Stimulated activated CD4-positive, alpha-beta T cell treated with anti-CD3 and anti-CD28 coated beads, Interleukin-1b, Interleukin-23, amount 100 ng/mL, for 4 hours (primary cell): ENCODE measurements around the gene PTPN14.

ENCODE experiments used
- DNase-seq, 2 donors: peaks; one replicate each; pipeline ENCODE4 v3.0.0-alpha.2; 2020; ENCODE audit warnings: low read depth in 2 of 2

Gene PTPN14

GRCh38 chr1:214454569-214455396 is 96.6 kb downstream of the PTPN14 start:
- no peak for DNase-seq

DNA sequence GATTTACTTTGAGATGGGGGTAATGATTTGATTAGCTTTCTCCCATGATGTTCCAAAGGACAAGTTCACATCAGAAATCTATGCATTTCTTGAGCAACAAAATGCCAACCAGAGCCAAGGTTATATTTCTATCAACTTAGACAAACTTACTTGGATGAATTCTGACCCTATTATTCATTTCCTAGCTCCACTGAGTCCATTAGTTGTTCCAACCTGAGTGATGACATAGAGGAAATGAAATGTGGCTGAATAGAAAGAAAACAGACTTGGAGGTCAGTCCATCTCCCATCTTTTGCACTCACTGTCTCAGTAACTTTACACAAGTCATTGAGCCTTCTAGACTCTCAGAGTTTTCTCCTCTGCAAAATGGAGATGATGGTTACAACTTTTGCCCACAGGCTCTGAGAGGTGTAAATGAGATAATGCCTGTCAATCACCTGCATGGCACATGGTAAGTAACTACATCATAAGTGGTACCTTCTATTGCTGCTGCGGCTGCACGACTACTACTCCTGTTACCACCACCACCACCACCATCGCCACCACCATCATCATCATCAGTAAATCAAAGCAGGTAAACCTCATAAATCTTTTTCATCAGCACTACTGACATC is 98.2 kb downstream of the PTPN14 start:
- DNase-seq: no peak

DNA sequence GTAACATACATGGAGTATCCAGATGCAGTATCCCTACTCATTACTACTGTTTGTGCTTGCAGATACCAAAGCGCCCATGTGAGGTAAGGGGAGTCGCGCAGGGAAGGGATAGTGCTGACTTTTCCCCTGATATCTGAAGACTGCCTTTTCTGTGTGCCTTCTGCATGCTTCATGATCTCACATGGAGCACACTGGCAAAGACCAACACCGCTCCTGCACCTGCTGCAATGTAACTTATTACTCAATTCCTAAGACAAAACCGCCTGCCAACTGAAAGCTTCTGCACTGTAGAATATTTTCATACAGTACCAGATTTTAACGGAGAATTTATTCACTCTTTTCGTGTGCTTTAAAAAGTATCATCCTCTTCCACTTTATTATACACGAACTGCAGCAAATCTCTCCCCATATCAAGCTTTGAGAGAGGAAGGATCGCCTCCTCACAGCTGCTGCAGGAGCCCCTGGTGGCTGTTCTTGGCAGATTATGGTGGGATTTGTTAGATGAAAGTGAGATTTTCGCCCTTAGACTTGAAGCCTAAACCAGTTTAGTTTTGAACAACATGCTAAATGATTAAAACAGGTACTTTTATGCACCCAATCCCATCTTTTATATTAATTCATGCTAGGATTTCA is 99.1 kb downstream of the PTPN14 start:
- DNase-seq: no peak

- no peak for DNase-seq
Measured at GRCh38 chr1:214451596-214451995, 99.8 kb downstream of the PTPN14 start.

GRCh38 chr1:214449371-214449770 is 102.0 kb downstream of the PTPN14 start:
- no peak for DNase-seq

GRCh38 chr1:214448536-214448935 is 102.9 kb downstream of the PTPN14 start:
- no peak for DNase-seq

DNA sequence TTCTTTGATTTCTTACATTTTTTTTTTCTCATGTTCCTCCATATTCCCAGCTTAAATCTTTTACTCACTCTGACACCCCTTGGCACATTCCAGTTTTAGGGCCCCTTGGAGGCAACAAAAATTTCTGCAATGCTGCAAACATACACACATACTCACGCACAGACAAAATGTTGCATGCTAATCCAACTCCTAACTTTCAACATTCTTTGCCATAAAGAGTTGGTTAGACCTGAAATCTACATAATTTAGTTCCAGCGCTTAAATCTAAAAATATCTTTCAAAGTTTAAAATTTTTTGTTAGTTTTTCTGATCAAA is 103.9 kb downstream of the PTPN14 start:
- DNase-seq: no peak

GRCh38 chr1:214446772-214447556 is 104.4 kb downstream of the PTPN14 start:
- DNase-seq: no peak

GRCh38 chr1:214445831-214446614 is 105.4 kb downstream of the PTPN14 start:
- no peak for DNase-seq

- no peak for DNase-seq
Measured at GRCh38 chr1:214445199-214445598, 106.2 kb downstream of the PTPN14 start.

GRCh38 chr1:214444182-214444939 is 107.0 kb downstream of the PTPN14 start:
- no peak for DNase-seq

DNA sequence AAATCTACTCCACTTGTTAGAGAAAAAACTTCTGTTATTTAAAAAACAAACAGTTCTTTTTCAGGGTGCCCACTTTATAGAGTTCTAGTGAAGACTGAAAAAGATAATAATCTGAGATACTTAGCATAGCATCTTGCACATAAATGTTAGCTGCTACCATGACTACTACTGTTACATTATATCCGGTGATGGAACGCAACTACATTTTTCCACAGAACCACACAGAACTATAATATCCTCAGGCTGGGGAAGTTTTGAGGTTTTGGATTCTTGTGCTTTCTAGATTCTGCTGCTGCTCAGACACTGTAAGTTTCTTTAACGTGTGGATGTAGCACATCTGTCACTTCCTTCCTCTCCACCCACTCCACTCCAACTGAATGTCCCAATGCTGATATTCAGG is 110.3 kb downstream of the PTPN14 start:
- DNase-seq: no peak

DNA sequence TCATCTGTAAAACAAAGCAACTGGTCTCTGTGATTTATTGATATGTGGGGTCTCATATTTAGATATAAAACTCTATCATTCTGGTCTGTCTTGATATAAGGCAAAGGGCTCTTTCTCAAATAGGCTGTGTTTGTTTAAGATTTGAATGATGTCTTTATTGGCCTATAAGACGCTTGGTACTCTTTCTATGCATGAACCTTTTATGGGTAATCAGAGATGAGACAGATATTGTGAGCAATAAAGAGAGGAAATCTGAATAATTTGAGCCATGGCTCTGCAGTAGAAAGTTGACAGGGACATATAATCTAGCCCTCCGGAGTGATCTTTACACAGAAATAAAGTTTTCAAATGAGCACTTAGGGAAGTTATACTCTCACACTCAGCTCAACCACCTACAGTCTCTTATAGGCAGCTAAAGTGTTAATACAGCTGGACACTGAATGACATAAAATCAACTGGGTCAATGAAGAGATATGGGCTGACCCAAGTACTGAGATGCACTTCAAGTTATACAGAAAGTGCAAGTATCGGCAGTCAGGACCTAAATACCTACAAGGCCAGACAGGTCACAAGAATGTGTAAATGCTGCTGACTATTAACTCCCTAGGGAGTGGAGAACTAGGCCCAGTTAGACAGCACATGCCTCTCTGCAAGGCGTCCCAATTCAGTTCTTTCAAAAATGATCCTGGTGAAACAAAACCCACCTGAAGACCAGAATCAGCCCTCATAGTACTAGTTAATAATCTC is 111.0 kb downstream of the PTPN14 start:
- no peak for DNase-seq

DNA sequence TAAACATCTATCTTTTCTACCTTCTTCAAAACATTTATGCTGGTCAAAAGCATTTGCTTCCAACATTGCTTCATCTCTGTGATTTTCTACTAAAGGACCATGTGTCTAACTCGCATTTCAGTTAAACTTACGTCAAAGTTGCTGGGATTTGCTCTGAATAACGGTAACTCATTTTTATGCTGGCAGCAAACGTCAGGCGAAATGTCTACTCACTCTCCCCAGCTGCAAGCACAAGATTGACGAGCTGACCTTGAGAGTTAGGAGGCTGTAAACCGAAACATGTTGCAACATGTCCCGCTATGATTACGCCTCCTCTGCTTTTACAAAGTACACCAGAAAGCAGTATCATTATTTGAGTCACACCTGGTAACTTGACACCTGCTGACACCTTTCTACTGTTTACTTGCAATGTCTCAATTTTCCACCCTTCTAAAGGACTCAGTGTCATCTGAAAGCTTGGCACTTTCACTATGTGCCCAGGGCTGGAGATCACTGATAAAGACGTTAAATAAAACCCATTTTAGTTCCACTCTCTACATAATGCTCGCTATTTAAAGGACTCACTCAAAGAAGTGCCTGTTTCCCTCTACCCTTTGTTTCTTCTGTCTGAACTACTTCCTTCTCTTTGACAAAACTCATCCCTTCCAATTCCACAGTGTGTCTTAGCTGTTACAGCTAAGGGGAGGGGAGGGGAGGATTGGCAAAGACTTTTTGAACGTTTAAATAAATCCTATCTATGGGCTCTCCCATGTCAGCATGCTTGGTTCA is 111.9 kb downstream of the PTPN14 start:
- DNase-seq: no peak

GRCh38 chr1:214438530-214438929 is 112.9 kb downstream of the PTPN14 start:
- no peak for DNase-seq

DNA sequence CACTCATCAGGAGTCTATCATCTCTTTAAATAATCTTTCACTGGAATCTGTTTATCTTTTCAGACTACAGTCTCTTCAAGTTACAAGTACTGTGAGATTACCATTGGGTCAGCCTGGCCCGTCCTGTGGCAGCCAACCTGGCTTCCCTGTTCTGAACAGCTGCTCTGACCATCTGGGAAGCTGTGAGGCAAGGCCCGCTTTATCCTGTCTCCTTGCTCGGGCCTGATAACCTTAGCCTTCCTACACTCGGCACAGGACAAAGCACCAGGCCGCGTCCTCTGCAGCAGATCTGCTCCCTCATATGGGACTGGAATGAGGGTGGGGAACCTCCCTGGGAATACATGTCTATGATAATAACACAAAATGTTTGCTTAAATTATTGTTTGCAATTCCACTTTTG is 113.3 kb downstream of the PTPN14 start:
- DNase-seq: no peak

DNA sequence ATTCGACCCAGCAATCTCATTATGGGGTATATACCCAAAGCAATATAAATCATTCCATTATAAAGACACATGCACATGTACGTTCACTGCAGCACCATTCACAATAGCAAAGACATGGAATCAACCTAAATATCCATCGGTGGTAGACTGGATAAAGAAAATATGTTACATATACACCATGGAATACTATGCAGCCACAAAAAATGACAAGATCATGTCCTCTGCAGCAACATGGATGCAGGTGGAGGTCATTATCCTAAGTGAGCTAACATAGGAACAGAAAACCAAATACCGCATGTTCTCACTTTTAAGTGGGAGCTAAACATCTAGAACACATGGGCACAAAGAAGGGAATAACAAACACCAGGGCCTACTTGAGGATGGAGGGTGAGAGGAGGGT is 115.5 kb downstream of the PTPN14 start:
- DNase-seq: no peak

- no peak for DNase-seq
Measured at GRCh38 chr1:214432245-214432644, 119.2 kb downstream of the PTPN14 start.
